ENCODE results near the gene APBB1IP. TPM values are rescaled to one million over a fixed set of nuclear protein-coding genes. Genes with fewer than 3 reads are reported as not detected.
"Not testable (repeated sequence)": the region's sequence is repeated elsewhere in the genome, so short reads cannot be mapped to it uniquely, and the experiment has no call there.

APBB1IP gene
- total RNA-seq, 4 donors from 2014 or later = 1.0 to 4.5 (median 2.7) TPM

DNA sequence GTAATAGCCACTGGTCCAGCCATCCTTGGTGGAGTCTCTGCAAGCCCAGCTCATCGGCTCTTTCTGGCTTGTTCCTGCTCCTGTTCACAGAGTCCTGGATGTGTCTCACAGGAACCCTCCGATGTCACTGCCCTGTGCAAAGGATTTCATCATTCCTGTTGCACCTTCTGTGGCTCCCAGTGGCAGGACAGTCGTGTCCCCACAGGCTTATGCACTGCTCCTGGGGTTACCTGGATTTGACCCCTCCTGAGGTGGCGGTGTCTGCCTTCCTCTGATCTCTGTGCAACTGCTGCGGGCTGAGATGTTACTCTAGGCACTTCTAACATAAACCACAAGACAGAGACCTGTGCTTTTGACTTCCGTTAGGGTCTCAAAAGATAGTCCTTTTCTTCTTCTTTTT, 30.6 kb downstream of the APBB1IP start:
- no peaks in the 10 kb centered on the region for H3K36me3 ChIP-seq
- no peak for DNase-seq (ENCODE audit: low spot score in 2 of 2)
- no peak overlapping the region for H3K4me3 ChIP-seq
- WGBS = 46% methylated on average over 6 of the region's 6 CpGs
- no peaks in the 10 kb centered on the region for H3K4me1 ChIP-seq
- no peaks in the 10 kb centered on the region for H3K9me3 ChIP-seq
- H3K27me3 ChIP-seq = no peaks in the 10 kb centered on the region
- no peak overlapping the region for H3K27ac ChIP-seq
- TF ChIP-seq POLR2A (IDR thresholded peaks at IDR 0.05) = no peak
- TF ChIP-seq, protein P1, sequence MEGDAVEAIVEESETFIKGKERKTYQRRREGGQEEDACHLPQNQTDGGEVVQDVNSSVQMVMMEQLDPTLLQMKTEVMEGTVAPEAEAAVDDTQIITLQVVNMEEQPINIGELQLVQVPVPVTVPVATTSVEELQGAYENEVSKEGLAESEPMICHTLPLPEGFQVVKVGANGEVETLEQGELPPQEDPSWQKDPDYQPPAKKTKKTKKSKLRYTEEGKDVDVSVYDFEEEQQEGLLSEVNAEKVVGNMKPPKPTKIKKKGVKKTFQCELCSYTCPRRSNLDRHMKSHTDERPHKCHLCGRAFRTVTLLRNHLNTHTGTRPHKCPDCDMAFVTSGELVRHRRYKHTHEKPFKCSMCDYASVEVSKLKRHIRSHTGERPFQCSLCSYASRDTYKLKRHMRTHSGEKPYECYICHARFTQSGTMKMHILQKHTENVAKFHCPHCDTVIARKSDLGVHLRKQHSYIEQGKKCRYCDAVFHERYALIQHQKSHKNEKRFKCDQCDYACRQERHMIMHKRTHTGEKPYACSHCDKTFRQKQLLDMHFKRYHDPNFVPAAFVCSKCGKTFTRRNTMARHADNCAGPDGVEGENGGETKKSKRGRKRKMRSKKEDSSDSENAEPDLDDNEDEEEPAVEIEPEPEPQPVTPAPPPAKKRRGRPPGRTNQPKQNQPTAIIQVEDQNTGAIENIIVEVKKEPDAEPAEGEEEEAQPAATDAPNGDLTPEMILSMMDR (IDR thresholded peaks at IDR 0.05) = no peak

DNA sequence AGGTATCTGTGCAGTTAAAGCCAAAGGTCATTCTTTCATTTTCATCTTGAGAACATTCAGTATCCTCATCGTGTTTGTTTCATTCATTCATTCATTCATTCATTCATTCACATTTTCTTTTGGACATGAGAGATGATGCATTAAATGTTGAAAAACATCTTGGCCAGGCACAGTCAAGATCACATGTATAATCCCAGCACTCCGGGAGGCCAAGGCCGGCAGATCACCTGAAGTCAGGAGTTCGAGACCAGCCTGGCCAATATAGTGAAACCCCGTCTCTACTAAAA, 34.3 kb downstream of the APBB1IP start:
- Histone ChIP-seq H3K4me3 (no peak overlapping the region), H3K27me3 (no peaks in the 10 kb centered on the region), H3K9me3 (no peaks in the 10 kb centered on the region), H3K4me1 (no peaks in the 10 kb centered on the region), H3K27ac (no peak overlapping the region), H3K36me3 (no peaks in the 10 kb centered on the region)
- no peak for DNase-seq (ENCODE audit: low spot score in 2 of 2)
- TF ChIP-seq, protein P1 (IDR thresholded peaks at IDR 0.05) = no peak
- no peak for TF ChIP-seq POLR2A (IDR thresholded peaks at IDR 0.05)
- TF ChIP-seq EP300 (IDR thresholded peaks at IDR 0.05) = no peak
- TF ChIP-seq POLR2AphosphoS5 (IDR thresholded peaks at IDR 0.05) = no peak
- WGBS = 94% methylated on average over 5 of the region's 5 CpGs

DNA sequence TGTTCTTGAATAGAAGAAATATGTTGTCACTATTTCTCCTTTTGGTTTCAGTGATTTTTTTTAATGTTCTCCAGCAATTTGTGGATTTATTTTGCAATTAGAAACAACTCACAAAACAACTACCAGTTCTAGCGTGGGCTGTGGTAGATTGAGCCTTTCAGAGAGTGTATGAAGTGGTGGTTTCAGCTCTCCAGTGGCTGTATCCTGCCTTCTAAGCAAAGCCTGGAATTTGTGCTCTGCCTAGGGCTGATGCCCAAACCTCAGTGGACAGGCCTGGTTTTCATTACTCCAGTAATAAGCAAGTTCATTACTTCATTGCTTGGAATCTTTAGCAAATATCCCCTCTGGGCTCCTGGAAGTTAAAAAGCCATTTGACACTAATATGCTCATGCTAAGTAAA, 35.9 kb downstream of the APBB1IP start:
- Histone ChIP-seq H3K4me1 (no peaks in the 10 kb centered on the region), H3K4me3 (no peak overlapping the region), H3K27ac (peak overlapping the region; percentile 27), H3K27me3 (no peaks in the 10 kb centered on the region), H3K36me3 (no peaks in the 10 kb centered on the region), H3K9me3 (no peaks in the 10 kb centered on the region)
- 46% methylated on average over 1 of the region's 1 CpG for WGBS
- TF ChIP-seq, protein P1 (IDR thresholded peaks at IDR 0.05) = no peak
- TF ChIP-seq EP300 (IDR thresholded peaks at IDR 0.05) (no peak), POLR2A (IDR thresholded peaks at IDR 0.05) (no peak), POLR2AphosphoS5 (IDR thresholded peaks at IDR 0.05) (no peak)
- no peak for DNase-seq (ENCODE audit: low spot score in 2 of 2)

DNA sequence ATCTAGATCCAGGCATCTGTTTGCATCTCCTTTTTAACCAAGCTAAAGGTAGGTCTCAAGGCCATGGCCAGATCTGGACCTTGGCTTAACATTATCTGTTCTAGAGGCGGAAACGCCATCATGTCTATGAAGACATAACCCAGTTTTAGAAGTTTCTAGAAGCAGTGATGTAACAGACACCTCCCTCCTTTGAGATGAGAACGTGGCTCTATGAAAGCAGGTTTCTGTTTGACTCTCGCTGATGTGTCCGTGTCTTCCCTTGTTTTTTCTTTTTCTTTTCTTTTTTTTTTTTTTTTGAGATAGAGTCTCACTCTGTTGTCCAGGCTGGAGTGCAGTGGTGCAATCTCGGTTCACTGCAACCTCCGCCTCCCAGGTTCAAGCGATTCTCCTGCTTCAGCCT, 36.7 kb downstream of the APBB1IP start:
- H3K27me3 ChIP-seq; H3K4me1 ChIP-seq; H3K9me3 ChIP-seq; H3K36me3 ChIP-seq; H3K4me3 ChIP-seq; DNase-seq (ENCODE audit: low spot score in 2 of 2): not testable (repeated sequence)
- peak overlapping the region; percentile 27 for H3K27ac ChIP-seq
- WGBS = 85% methylated on average over 8 of the region's 8 CpGs

DNA sequence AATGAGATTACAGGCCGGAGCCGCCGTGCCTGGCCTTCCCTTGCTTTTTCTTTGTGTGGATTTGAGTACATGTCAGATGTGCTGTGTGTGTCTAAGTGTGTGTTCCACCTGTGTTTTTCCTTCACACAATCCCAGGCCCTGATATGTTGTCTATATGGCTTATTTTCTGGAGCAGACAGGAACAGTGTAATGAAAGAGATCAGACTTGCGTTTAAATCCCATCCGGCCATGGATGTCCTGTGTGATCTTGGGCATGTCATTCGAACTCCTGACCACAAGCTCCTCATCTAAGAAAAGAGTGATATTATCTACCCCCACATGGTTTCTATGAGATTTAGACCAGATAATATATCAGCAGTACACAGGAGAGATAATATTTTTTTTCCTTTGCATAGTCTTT, 37.2 kb downstream of the APBB1IP start:
- no peak overlapping the region for H3K4me3 ChIP-seq
- TF ChIP-seq POLR2A (IDR thresholded peaks at IDR 0.05) (no peak), POLR2AphosphoS5 (IDR thresholded peaks at IDR 0.05) (no peak), EP300 (IDR thresholded peaks at IDR 0.05) (no peak)
- TF ChIP-seq, protein P1 (IDR thresholded peaks at IDR 0.05) = no peak
- no peak overlapping the region for H3K27ac ChIP-seq
- 73% methylated on average over 6 of the region's 6 CpGs for WGBS
- no peaks in the 10 kb centered on the region for H3K36me3 ChIP-seq
- H3K27me3 ChIP-seq = no peaks in the 10 kb centered on the region
- DNase-seq (ENCODE audit: low spot score in 2 of 2) = no peak
- no peaks in the 10 kb centered on the region for H3K4me1 ChIP-seq
- H3K9me3 ChIP-seq = no peaks in the 10 kb centered on the region

DNA sequence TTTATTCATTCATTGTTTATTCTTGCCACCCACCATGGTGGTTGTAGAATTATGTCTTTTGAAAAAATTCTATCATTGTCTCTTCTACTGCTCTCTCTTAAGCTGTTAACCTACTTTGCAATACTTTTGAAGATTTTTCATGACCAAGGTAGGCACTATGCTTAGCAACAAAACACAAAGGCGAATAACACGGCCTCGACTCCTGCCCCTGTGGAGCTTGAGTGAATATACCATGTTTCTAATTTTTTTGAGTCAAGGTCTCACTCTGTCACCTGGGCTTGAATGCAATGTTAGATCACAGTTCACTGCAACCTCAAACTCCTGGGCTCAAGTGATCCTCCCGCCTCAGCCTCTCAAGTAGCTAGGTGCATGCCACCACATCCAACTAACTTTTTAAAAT, 39.4 kb downstream of the APBB1IP start:
- Histone ChIP-seq H3K4me1 (no peaks in the 10 kb centered on the region), H3K27ac (no peak overlapping the region), H3K4me3 (no peak overlapping the region), H3K36me3 (no peaks in the 10 kb centered on the region), H3K27me3 (no peaks in the 10 kb centered on the region), H3K9me3 (no peaks in the 10 kb centered on the region)
- WGBS = 94% methylated on average over 4 of the region's 4 CpGs
- DNase-seq (ENCODE audit: low spot score in 2 of 2) = no peak
- TF ChIP-seq POLR2A (IDR thresholded peaks at IDR 0.05) (no peak), EP300 (IDR thresholded peaks at IDR 0.05) (no peak), POLR2AphosphoS5 (IDR thresholded peaks at IDR 0.05) (no peak)
- TF ChIP-seq, protein P1 (IDR thresholded peaks at IDR 0.05) = no peak
